HG02759 (cell line): ENCODE data around the gene RBMX.

Experiments
- ATAC-seq: cut with Tn5 transposase; IDR thresholded peaks from one replicate; pipeline ENCODE4 v1.9.1; 2021; ENCODE audit warnings: mild to moderate bottlenecking, moderate library complexity; ENCODE audit not compliant: unreplicated experiment

Gene RBMX

GRCh38 chrX:136849395-136849794 is 31.1 kb downstream of the RBMX start:
- no peak for ATAC-seq

GRCh38 chrX:136847874-136848273 is 32.7 kb downstream of the RBMX start:
- ATAC-seq, result no peak

DNA sequence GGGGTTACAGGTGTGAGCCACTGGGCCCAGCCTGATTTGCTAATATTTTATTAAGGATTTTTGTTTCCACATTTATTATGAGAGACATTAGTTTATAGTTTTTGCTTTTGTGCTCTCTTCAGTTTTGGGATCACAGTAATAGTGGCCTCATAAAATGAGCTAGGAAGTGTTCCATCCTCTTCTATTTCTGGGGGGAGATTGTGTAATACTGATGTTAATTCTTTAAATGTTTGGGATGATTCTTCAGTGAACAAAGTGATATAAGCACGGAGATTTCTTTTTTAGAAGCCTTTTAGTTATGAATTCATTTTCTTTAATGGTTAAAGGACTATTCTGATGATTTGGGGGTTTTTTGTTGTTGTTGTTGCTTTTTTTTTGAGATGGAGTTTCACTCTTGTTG is 41.3 kb downstream of the RBMX start:
- ATAC-seq, result no peak

DNA sequence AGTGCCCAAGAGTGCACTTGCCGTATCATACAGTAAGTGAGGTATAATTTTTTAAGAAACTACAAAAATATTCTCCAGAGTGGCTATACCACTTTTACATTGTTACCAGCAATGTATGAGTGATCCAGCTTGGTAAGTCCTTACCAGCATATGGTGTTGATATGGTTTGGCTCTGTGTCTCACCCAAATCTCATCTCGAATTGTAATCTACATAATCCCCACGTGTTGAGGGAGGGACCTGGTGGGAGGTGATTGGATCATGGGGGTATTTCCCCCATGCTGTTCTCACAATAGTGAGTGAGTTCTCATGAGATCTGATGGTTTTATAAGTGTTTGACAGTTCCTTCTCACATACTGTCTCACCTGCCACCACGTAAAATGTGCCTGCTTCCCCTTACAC is 44.8 kb downstream of the RBMX start:
- no peak for ATAC-seq

GRCh38 chrX:136829413-136829812 is 51.1 kb downstream of the RBMX start:
- ATAC-seq, result no peak

- no peak for ATAC-seq
Observed at GRCh38 chrX:136828830-136829229, 51.7 kb downstream of the RBMX start.

- ATAC-seq, result no peak
Observed at GRCh38 chrX:136827026-136827425, 53.5 kb downstream of the RBMX start.

GRCh38 chrX:136825771-136826170 is 54.8 kb downstream of the RBMX start:
- no peak for ATAC-seq
